ENCODE measurements around the gene NCOR1. TPM values are rescaled to one million over a fixed set of nuclear protein-coding genes. Genes with fewer than 3 reads are reported as not detected.

Gene NCOR1
- total and polyA plus RNA-seq, 2 of the 13 experiments (the other 11 are each of a cell fraction or from before 2014, with no cell fraction given): 57.0 to 71.7 TPM

DNA sequence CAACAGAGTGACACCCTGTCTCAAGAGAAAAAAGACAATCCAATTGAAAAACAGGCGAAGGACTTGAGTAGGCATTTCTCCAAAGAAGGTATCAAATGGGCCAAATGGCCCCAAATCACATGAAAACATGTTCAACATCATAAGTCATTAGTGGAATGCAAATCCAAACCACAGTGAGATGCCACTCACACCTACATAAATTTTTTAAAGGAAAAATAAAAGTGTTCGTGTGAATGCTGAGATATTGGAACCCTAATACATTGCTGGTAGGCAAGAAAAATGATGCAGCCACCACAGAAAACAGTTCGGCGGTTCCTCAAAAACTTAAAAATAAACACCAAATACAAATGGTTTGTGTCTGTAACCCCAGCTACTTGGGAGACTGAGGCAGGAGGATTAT is 46.9 kb upstream of the NCOR1 start:
- no peak for TF ChIP-seq HES4 (CRISPR knock-in tag; IDR thresholded peaks at IDR 0.05; ENCODE audit: borderline replicate concordance)
- TF ChIP-seq NFIC (IDR thresholded peaks at IDR 0.05; ENCODE audit: low read length): no peak
- Histone ChIP-seq H3K9ac (ENCODE audit: insufficient read depth, low read depth, low read length) (no peak overlapping the region), H3K4me3 (replicated peaks in 1 of 3; ENCODE audit: insufficient read depth in 1 of 3, low read depth in 2 of 3, low read length in 3 of 3) (no peak overlapping the region), H3K27me3 (ENCODE audit: control insufficient read depth in 1 of 2, insufficient read depth in 2 of 2, low read length in 2 of 2) (no peaks in the 10 kb centered on the region), H2AFZ (ENCODE audit: low read length) (no peak overlapping the region), H3K4me1 (ENCODE audit: insufficient read depth, low read length) (peaks cover 2% of the 10 kb centered on the region; the same call in 1 of the 2 replicates), H3K36me3 (replicated peaks in 1 of 2; ENCODE audit: control insufficient read depth in 1 of 2, insufficient read depth in 2 of 2, low read length in 2 of 2) (peaks cover 0 to 3% of the 10 kb centered on the region in 2 experiments; a peak in 1 of 5 replicates), H3K79me2 (ENCODE audit: insufficient read depth, low read length) (peaks cover 2% of the 10 kb centered on the region), H3K4me2 (ENCODE audit: low read depth, low read length) (no peak overlapping the region), H4K20me1 (ENCODE audit: insufficient read depth, low read length) (no peaks in the 10 kb centered on the region), H3K27ac (ENCODE audit: extremely low read length, insufficient read depth, low read length) (no peak overlapping the region), H3K9me3 (ENCODE audit: low read length) (no peaks in the 10 kb centered on the region)
- DNase-seq (ENCODE audit: low spot score) (no peak), ATAC-seq (no peak), FAIRE-seq (no peak)
- POLR2A ChIA-PET: no interaction called here
- no TSS peak for BruUV-seq (replicated peaks)
- in situ Hi-C loops (cut with HindIII; ENCODE audit: extremely low pct_ligation_motif_present, low pct_unique_long_range_greater_than_20kb) (no loop called here), intact Hi-C loops (cut with micrococcal nuclease; ENCODE audit: unreplicated experiment) (no loop called here)
- 96% methylated on average over 4 of the region's 4 CpGs for WGBS (ENCODE audit: low lambda C conversion rate)
- CTCF ChIA-PET (ENCODE audit: low intra/inter-chr PET ratio, low total read pairs): no interaction called here

DNA sequence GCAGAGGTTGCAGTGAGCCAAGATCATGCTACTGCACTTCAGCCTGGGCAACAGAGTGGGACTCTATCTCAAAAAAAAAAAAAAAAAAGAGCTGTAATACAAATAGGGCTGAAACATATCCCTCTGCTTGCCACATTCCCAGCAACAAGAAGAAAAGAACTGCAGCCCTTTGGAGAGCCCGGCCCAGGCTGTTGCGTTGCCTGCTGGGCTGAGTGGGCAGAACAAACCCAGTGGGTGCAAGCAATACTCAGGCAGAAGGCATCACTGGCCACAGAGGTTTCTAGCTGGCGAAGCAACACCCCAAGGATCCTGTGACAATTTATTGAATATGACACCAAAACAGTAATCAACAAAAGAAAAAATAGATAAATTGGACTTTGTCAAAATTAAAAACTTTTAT is 45.7 kb upstream of the NCOR1 start:
- no peak overlapping the region for H3K27ac ChIP-seq (ENCODE audit: extremely low read length, insufficient read depth, low read length)
- no peak overlapping the region for H3K4me2 ChIP-seq (ENCODE audit: low read depth, low read length)
- no peaks in the 10 kb centered on the region for H3K9me3 ChIP-seq (ENCODE audit: low read length)
- no peak overlapping the region for H2AFZ ChIP-seq (ENCODE audit: low read length)
- no peak for ATAC-seq
- H3K9ac ChIP-seq (ENCODE audit: insufficient read depth, low read depth, low read length): no peak overlapping the region
- in situ Hi-C loops (cut with HindIII; ENCODE audit: extremely low pct_ligation_motif_present, low pct_unique_long_range_greater_than_20kb): no loop called here
- H3K4me1 ChIP-seq (ENCODE audit: insufficient read depth, low read length): peaks cover 13% of the 10 kb centered on the region
- H3K79me2 ChIP-seq (ENCODE audit: insufficient read depth, low read length): peaks cover 6% of the 10 kb centered on the region
- 66% methylated on average over 3 of the region's 3 CpGs for WGBS (ENCODE audit: low lambda C conversion rate)
- POLR2A ChIA-PET: no interaction called here
- H4K20me1 ChIP-seq (ENCODE audit: insufficient read depth, low read length): no peaks in the 10 kb centered on the region
- no peaks in the 10 kb centered on the region for H3K27me3 ChIP-seq (ENCODE audit: control insufficient read depth in 1 of 2, insufficient read depth in 2 of 2, low read length in 2 of 2)
- no peak for DNase-seq (ENCODE audit: low spot score)
- CTCF ChIA-PET (ENCODE audit: low intra/inter-chr PET ratio, low total read pairs): no interaction called here
- intact Hi-C loops (cut with micrococcal nuclease; ENCODE audit: unreplicated experiment): no loop called here
- BruUV-seq (replicated peaks): no TSS peak
- H3K36me3 ChIP-seq (replicated peaks in 1 of 2; ENCODE audit: control insufficient read depth in 1 of 2, insufficient read depth in 2 of 2, low read length in 2 of 2): peaks cover 0 to 3% of the 10 kb centered on the region in 2 experiments; a peak in 1 of 5 replicates
- FAIRE-seq: no peak
- H3K4me3 ChIP-seq (replicated peaks in 1 of 3; ENCODE audit: insufficient read depth in 1 of 3, low read depth in 2 of 3, low read length in 3 of 3): no peak overlapping the region
- TF ChIP-seq NR3C1 (CRISPR knock-in tag; IDR thresholded peaks at IDR 0.05) (no peak), TCF7L2 (IDR thresholded peaks at IDR 0.05; ENCODE audit: low read depth, low read length) (no peak), POGZ (CRISPR knock-in tag; IDR thresholded peaks at IDR 0.05) (no peak), RCOR2 (CRISPR knock-in tag; IDR thresholded peaks at IDR 0.05) (no peak), SETDB1 (CRISPR knock-in tag; IDR thresholded peaks at IDR 0.05; ENCODE audit: borderline replicate concordance) (no peak), HOXA3 (CRISPR knock-in tag; IDR thresholded peaks at IDR 0.05) (no peak), KDM2A (CRISPR knock-in tag; IDR thresholded peaks at IDR 0.05; ENCODE audit: borderline replicate concordance, low read depth) (no peak), ZNF382 (CRISPR knock-in tag; IDR thresholded peaks at IDR 0.05; ENCODE audit: borderline replicate concordance) (no peak)
- TF ChIP-seq, protein P1, sequence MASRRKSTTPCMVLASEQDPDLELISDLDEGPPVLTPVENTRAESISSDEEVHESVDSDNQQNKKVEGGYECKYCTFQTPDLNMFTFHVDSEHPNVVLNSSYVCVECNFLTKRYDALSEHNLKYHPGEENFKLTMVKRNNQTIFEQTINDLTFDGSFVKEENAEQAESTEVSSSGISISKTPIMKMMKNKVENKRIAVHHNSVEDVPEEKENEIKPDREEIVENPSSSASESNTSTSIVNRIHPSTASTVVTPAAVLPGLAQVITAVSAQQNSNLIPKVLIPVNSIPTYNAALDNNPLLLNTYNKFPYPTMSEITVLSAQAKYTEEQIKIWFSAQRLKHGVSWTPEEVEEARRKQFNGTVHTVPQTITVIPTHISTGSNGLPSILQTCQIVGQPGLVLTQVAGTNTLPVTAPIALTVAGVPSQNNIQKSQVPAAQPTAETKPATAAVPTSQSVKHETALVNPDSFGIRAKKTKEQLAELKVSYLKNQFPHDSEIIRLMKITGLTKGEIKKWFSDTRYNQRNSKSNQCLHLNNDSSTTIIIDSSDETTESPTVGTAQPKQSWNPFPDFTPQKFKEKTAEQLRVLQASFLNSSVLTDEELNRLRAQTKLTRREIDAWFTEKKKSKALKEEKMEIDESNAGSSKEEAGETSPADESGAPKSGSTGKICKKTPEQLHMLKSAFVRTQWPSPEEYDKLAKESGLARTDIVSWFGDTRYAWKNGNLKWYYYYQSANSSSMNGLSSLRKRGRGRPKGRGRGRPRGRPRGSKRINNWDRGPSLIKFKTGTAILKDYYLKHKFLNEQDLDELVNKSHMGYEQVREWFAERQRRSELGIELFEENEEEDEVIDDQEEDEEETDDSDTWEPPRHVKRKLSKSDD (CRISPR knock-in tag; IDR thresholded peaks at IDR 0.05; ENCODE audit: low read depth): no peak
- TF ChIP-seq, protein P2, sequence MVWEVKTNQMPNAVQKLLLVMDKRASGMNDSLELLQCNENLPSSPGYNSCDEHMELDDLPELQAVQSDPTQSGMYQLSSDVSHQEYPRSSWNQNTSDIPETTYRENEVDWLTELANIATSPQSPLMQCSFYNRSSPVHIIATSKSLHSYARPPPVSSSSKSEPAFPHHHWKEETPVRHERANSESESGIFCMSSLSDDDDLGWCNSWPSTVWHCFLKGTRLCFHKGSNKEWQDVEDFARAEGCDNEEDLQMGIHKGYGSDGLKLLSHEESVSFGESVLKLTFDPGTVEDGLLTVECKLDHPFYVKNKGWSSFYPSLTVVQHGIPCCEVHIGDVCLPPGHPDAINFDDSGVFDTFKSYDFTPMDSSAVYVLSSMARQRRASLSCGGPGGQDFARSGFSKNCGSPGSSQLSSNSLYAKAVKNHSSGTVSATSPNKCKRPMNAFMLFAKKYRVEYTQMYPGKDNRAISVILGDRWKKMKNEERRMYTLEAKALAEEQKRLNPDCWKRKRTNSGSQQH (CRISPR knock-in tag; IDR thresholded peaks at IDR 0.05; ENCODE audit: low read depth): no peak
- TF ChIP-seq, protein P3, sequence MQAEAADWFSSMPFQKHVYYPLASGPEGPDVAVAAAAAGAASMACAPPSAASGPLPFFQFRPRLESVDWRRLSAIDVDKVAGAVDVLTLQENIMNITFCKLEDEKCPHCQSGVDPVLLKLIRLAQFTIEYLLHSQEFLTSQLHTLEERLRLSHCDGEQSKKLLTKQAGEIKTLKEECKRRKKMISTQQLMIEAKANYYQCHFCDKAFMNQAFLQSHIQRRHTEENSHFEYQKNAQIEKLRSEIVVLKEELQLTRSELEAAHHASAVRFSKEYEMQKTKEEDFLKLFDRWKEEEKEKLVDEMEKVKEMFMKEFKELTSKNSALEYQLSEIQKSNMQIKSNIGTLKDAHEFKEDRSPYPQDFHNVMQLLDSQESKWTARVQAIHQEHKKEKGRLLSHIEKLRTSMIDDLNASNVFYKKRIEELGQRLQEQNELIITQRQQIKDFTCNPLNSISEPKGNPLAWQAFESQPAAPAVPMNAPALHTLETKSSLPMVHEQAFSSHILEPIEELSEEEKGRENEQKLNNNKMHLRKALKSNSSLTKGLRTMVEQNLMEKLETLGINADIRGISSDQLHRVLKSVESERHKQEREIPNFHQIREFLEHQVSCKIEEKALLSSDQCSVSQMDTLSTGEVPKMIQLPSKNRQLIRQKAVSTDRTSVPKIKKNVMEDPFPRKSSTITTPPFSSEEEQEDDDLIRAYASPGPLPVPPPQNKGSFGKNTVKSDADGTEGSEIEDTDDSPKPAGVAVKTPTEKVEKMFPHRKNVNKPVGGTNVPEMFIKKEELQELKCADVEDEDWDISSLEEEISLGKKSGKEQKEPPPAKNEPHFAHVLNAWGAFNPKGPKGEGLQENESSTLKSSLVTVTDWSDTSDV (CRISPR knock-in tag; IDR thresholded peaks at IDR 0.05): no peak
